Type B pancreatic cell (in vitro differentiated cells): ENCODE results near the gene CYP46A1. TPM values are rescaled to one million over a fixed set of nuclear protein-coding genes. Genes with fewer than 3 reads are reported as not detected.

ENCODE experiments used
- DNase-seq: peaks from one replicate; pipeline ENCODE4 v3.0.0; 2021; ENCODE audit warnings: mixed read lengths; ENCODE audit not compliant: unreplicated experiment; ENCODE audit errors: extremely low spot score
- H3K27ac Mint-ChIP-seq: 2 replicates; pipeline ENCODE4 v1.8.0; 2021; ENCODE audit warnings: mild to moderate bottlenecking, mixed read lengths
- H3K27me3 Mint-ChIP-seq: 2 replicates; pipeline ENCODE4 v1.8.0; 2021; ENCODE audit warnings: mixed read lengths
- H3K36me3 Mint-ChIP-seq: 2 replicates; pipeline ENCODE4 v1.8.0; 2021; ENCODE audit warnings: mixed read lengths
- H3K4me1 Mint-ChIP-seq: one replicate; pipeline ENCODE4 v1.8.0; 2021; ENCODE audit warnings: mixed read lengths; ENCODE audit not compliant: unreplicated experiment
- H3K4me3 Mint-ChIP-seq: 2 replicates; pipeline ENCODE4 v1.8.0; 2021; ENCODE audit warnings: mild to moderate bottlenecking, mixed read lengths
- H3K9me3 Mint-ChIP-seq: 2 replicates; pipeline ENCODE4 v1.8.0; 2021; ENCODE audit warnings: mixed read lengths
- CTCF ChIP-seq: fragments of 200-600 bp; sonication (generic); conservative IDR thresholded peaks from 2 replicates; pipeline ENCODE4 v1.5.0; 2021; ENCODE audit warnings: antibody characterized with exemption, mild to moderate bottlenecking
- total RNA-seq: library from RNA; stranded (reverse); gene quantifications from 2 replicates; pipeline ENCODE4 v1.2.1, GENCODE V29; 2021; ENCODE audit warnings: low replicate concordance

Gene CYP46A1
- total RNA-seq, 1 donor from 2014 or later = 4.7 TPM

- Mint-ChIP-seq H3K27ac (no peak overlapping the region), H3K4me1 (no peaks in the 10 kb centered on the region), H3K27me3 (no peaks in the 10 kb centered on the region), H3K9me3 (no peaks in the 10 kb centered on the region), H3K36me3 (no peaks in the 10 kb centered on the region), H3K4me3 (no peak overlapping the region)
- TF ChIP-seq CTCF = no peak
- DNase-seq = peak; percentile 60
These were observed 41.1 kb downstream of the CYP46A1 start for GRCh38 chr14:99724939-99725773.

- Mint-ChIP-seq H3K4me1 (no peaks in the 10 kb centered on the region), H3K27me3 (no peaks in the 10 kb centered on the region), H3K27ac (no peak overlapping the region), H3K9me3 (no peaks in the 10 kb centered on the region), H3K4me3 (no peak overlapping the region), H3K36me3 (no peaks in the 10 kb centered on the region)
- TF ChIP-seq CTCF = no peak
- DNase-seq = no peak
These were observed 41.9 kb downstream of the CYP46A1 start for GRCh38 chr14:99725774-99726537.

- H3K27ac Mint-ChIP-seq = no peak overlapping the region
- H3K4me3 Mint-ChIP-seq = no peak overlapping the region
- H3K9me3 Mint-ChIP-seq = no peaks in the 10 kb centered on the region
These were observed 42.5 kb downstream of the CYP46A1 start for GRCh38 chr14:99726538-99727095.

GRCh38 chr14:99727096-99727870 is 43.2 kb downstream of the CYP46A1 start:
- no peaks in the 10 kb centered on the region for H3K9me3 Mint-ChIP-seq
- H3K27me3 Mint-ChIP-seq = no peaks in the 10 kb centered on the region
- H3K36me3 Mint-ChIP-seq = no peaks in the 10 kb centered on the region
- peak; percentile 66 for DNase-seq
- no peaks in the 10 kb centered on the region for H3K4me1 Mint-ChIP-seq
- H3K4me3 Mint-ChIP-seq = no peak overlapping the region
- no peak for TF ChIP-seq CTCF
- no peak overlapping the region for H3K27ac Mint-ChIP-seq

More at GRCh38 chr14:99726538-99727095, 42.5 kb downstream of the CYP46A1 start:
- TF ChIP-seq CTCF = no peak
- H3K36me3 Mint-ChIP-seq = no peaks in the 10 kb centered on the region
- DNase-seq = peak; percentile 66
- no peaks in the 10 kb centered on the region for H3K27me3 Mint-ChIP-seq
- H3K4me1 Mint-ChIP-seq = no peaks in the 10 kb centered on the region

GRCh38 chr14:99728231-99728920 is 44.3 kb downstream of the CYP46A1 start:
- DNase-seq = no peak
- H3K27me3 Mint-ChIP-seq = no peaks in the 10 kb centered on the region
- TF ChIP-seq CTCF = no peak
- H3K4me3 Mint-ChIP-seq = no peak overlapping the region
- H3K36me3 Mint-ChIP-seq = no peaks in the 10 kb centered on the region
- H3K9me3 Mint-ChIP-seq = no peaks in the 10 kb centered on the region
- peaks cover 3% of the 10 kb centered on the region for H3K4me1 Mint-ChIP-seq
- H3K27ac Mint-ChIP-seq = peak overlapping the region; percentile 43
